IMR-90 (cell line): ENCODE data around the gene SUPT20HL2. TPM values are rescaled to one million over a fixed set of nuclear protein-coding genes. Genes with fewer than 3 reads are reported as not detected.

Experiments
- ATAC-seq: fragments of 200-7000 bp; cut with Tn5 transposase; 2 replicates; pipeline ENCODE4 v1.9.1; 2020; ENCODE audit warnings: low read depth, mild to moderate bottlenecking, moderate library complexity
- BruUV-seq: library from RNA; stranded (reverse); fragments of 400-500 nt; replicated peaks from 2 replicates; lab custom pipeline; 2021; lab: Mats Ljungman, UMichigan
- CTCF ChIA-PET: fragments of 300-600 bp; formaldehyde crosslinking; extraction: SDS; loops from one replicate; lab custom pipeline; 2021; ENCODE audit warnings: antibody characterized with exemption; lab: Yijun Ruan, JAX
- POLR2A ChIA-PET: fragments of 300-600 bp; sonication (Branson Sonifier 250); formaldehyde crosslinking; loops from one replicate; lab custom pipeline; 2022; ENCODE audit warnings: antibody characterized with exemption; ENCODE audit not compliant: unreplicated experiment; lab: Charles Lee
- DNase-seq: peaks from one replicate; pipeline ENCODE4 v3.0.0; 2013
- H2AFZ ChIP-seq: replicated peaks from 2 replicates; pipeline ENCODE3; 2013; ENCODE audit warnings: low read length, mild to moderate bottlenecking; ENCODE audit not compliant: poor library complexity
- H2AK5ac ChIP-seq: 2 replicates; pipeline ENCODE4 v1.6.1; 2013; ENCODE audit warnings: low read depth, low read length, inconsistent platforms
- H2AK9ac ChIP-seq: replicated peaks from 2 replicates; pipeline ENCODE3; 2013; ENCODE audit warnings: mild to moderate bottlenecking, low read depth, low read length, moderate library complexity; ENCODE audit not compliant: poor library complexity
- H2BK120ac ChIP-seq: 2 replicates; pipeline ENCODE4 v1.6.1; 2013; ENCODE audit warnings: low read depth, low read length, inconsistent platforms
- H2BK15ac ChIP-seq: 3 replicates; pipeline ENCODE4 v1.6.1; 2013; ENCODE audit warnings: low read depth, low read length, inconsistent platforms
- H2BK20ac ChIP-seq: 2 replicates; pipeline ENCODE4 v1.6.1; 2013; ENCODE audit warnings: low read depth, mild to moderate bottlenecking, inconsistent platforms, low read length, moderate library complexity
- H2BK5ac ChIP-seq: 2 replicates; pipeline ENCODE4 v1.6.1; 2013; ENCODE audit warnings: mild to moderate bottlenecking, low read depth, low read length, inconsistent platforms; ENCODE audit not compliant: poor library complexity, severe bottlenecking
- H3K14ac ChIP-seq: replicated peaks from 2 replicates; pipeline ENCODE4 v1.6.1; 2013; ENCODE audit warnings: low read depth, low read length, inconsistent platforms
- H3K18ac ChIP-seq: 2 replicates; pipeline ENCODE4 v1.6.1; 2013; ENCODE audit warnings: low read depth, low read length, control low read depth
- H3K23ac ChIP-seq: 2 replicates; pipeline ENCODE4 v1.6.1; 2013; ENCODE audit warnings: low read depth, low read length, inconsistent platforms
- H3K27ac ChIP-seq: 2 replicates; pipeline ENCODE4 v1.5.1; 2013; ENCODE audit warnings: mild to moderate bottlenecking, control low read depth, low read length; ENCODE audit not compliant: insufficient read depth
- H3K27me3 ChIP-seq: 2 replicates; pipeline ENCODE4 v1.6.1; 2013; ENCODE audit warnings: low read length; ENCODE audit not compliant: control insufficient read depth, insufficient read depth
- H3K36me3 ChIP-seq: 2 replicates; pipeline ENCODE4 v1.6.1; 2013; ENCODE audit warnings: low read length, mixed read lengths; ENCODE audit not compliant: control insufficient read depth, insufficient read depth
- H3K4ac ChIP-seq: 2 replicates; pipeline ENCODE4 v1.6.1; 2013; ENCODE audit warnings: low read depth, low read length, inconsistent platforms
- H3K4me1 ChIP-seq: 2 replicates; pipeline ENCODE4 v1.6.1; 2013; ENCODE audit warnings: low read length, mixed read lengths; ENCODE audit not compliant: control insufficient read depth, insufficient read depth
- H3K4me2 ChIP-seq: 2 replicates; pipeline ENCODE4 v1.6.1; 2013; ENCODE audit warnings: low read depth, mild to moderate bottlenecking, control low read depth, low read length, moderate library complexity
- H3K4me3 ChIP-seq: 2 replicates; pipeline ENCODE4 v1.5.1; 2013; ENCODE audit warnings: low read depth, mild to moderate bottlenecking, control low read depth, low read length, moderate library complexity; ENCODE audit not compliant: insufficient read depth
- H3K56ac ChIP-seq: 2 replicates; pipeline ENCODE4 v1.6.1; 2013; ENCODE audit warnings: low read length, inconsistent platforms; ENCODE audit not compliant: insufficient read depth; ENCODE audit errors: extremely low read depth
- H3K79me1 ChIP-seq, 2 experiments: 2 replicates each; pipeline ENCODE4 v1.6.1; 2013; ENCODE audit warnings: low read length in 2 of 2, inconsistent platforms in 1 of 2, low read depth in 1 of 2
- H3K9ac ChIP-seq: 2 replicates; pipeline ENCODE4 v1.6.1; 2013; ENCODE audit warnings: low read depth, low read length, control low read depth
- H3K9me1 ChIP-seq: 2 replicates; pipeline ENCODE4 v1.6.1; 2013; ENCODE audit warnings: low read length, inconsistent platforms; ENCODE audit not compliant: insufficient read depth
- H3K9me3 ChIP-seq: 2 replicates; pipeline ENCODE4 v1.6.1; 2013; ENCODE audit warnings: low read length; ENCODE audit not compliant: control insufficient read depth, insufficient read depth
- H4K20me1 ChIP-seq: 2 replicates; pipeline ENCODE4 v1.6.1; 2013; ENCODE audit warnings: low read length, inconsistent platforms; ENCODE audit not compliant: insufficient read depth
- H4K5ac ChIP-seq: 2 replicates; pipeline ENCODE4 v1.6.1; 2013; ENCODE audit warnings: mild to moderate bottlenecking, low read depth, low read length, control low read depth
- H4K8ac ChIP-seq, 2 experiments: 2 replicates each; pipeline ENCODE4 v1.6.1; 2013; ENCODE audit warnings: low read depth in 2 of 2, low read length in 2 of 2, control low read depth in 1 of 2, inconsistent platforms in 1 of 2
- H4K91ac ChIP-seq: 2 replicates; pipeline ENCODE4 v1.6.1; 2013; ENCODE audit warnings: low read depth, low read length, inconsistent platforms; ENCODE audit not compliant: insufficient read depth
- FOS ChIP-seq: fragments of 150-350 bp; IDR thresholded peaks from 2 replicates; pipeline ENCODE4 v1.6.1; 2016; ENCODE audit warnings: low read depth, low read length
- MAFK ChIP-seq: IDR thresholded peaks from 2 replicates; pipeline ENCODE4 v1.6.1; 2012; ENCODE audit warnings: low read depth, low read length, improper control_type of control experiment
- NFE2L2 ChIP-seq: fragments of 150-350 bp; IDR thresholded peaks from 2 replicates; pipeline ENCODE4 v1.6.1; 2016; ENCODE audit warnings: low read depth, mild to moderate bottlenecking, low read length
- RAD21 ChIP-seq: IDR thresholded peaks from 2 replicates; pipeline ENCODE4 v1.6.1; 2012; ENCODE audit warnings: low read length, improper control_type of control experiment
- RFX5 ChIP-seq: IDR thresholded peaks from 2 replicates; pipeline ENCODE4 v1.8.0; 2012; ENCODE audit warnings: low read depth, mild to moderate bottlenecking, low read length, moderate library complexity
- WGBS, 2 experiments: methylation state at CpG; one replicate each; pipeline versions ENCODE4 v1.1.5 to v1.1.7; 2013; ENCODE audit warnings: missing lambda C conversion rate in 2 of 2; ENCODE audit not compliant: insufficient read length in 1 of 2; ENCODE audit errors: extremely low coverage in 2 of 2; 5-methylcytosine and 5-hydroxymethylcytosine counted together
- dilution Hi-C: fragments of 300-500 bp; cut with HindIII; formaldehyde crosslinking; loops from one replicate; pipeline ENCODE4 v1.14.3; 2018; ENCODE audit warnings: low sequenced_read_pairs; ENCODE audit not compliant: unreplicated experiment
- in situ Hi-C: fragments of 300-500 bp; cut with MboI; formaldehyde crosslinking; loops from 3 replicates; pipeline ENCODE4 v1.14.3; 2019; ENCODE audit warnings: low sequenced_read_pairs, inconsistent platforms, mixed read lengths
- intact Hi-C: fragments of 100-400 bp; cut with micrococcal nuclease; formaldehyde crosslinking; loops from 2 replicates; pipeline ENCODE4 v1.10.0; 2022
- polyA plus RNA-seq, 3 experiments: library from polyadenylated mRNA; depleted of rRNA; stranded (reverse); fragments of >200 nt; gene quantifications; 2 replicates each; pipeline ENCODE4 v1.2.3, GENCODE V29; 2012; ENCODE audit warnings: low replicate concordance in 1 of 3
- total RNA-seq: library from RNA; depleted of rRNA; stranded (reverse); fragments of >200 nt; gene quantifications from 2 replicates; pipeline ENCODE4 v1.2.3, GENCODE V29; 2012
- TF ChIP-seq, protein P1 (sequence below): fragments of 150-350 bp; IDR thresholded peaks from 2 replicates; pipeline ENCODE4 v1.6.1; 2016; ENCODE audit warnings: low read depth, mild to moderate bottlenecking, low read length, moderate library complexity, borderline replicate concordance

The SUPT20HL2 gene
- total and polyA plus RNA-seq, 2 of the 4 experiments (the other 2 are of a cell fraction): not detected

DNA sequence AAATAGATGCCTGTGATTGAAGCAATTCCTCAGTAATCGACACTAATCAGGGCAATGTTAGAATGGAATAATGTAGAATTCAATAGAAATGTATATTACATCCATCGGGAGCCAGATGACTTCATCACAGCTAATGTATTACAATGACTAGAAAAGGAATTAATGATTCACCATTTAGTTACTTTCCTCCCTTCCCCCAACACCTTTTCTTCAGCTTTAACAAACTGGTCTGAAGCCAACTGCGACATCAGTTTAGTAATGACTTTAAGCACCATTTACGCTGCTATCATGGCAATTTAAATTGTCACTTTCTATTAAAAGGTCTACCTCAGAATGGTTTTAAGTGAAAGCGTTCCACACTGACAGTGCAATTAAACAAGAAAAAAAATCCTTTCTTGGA lies 45.1 kb downstream of the SUPT20HL2 start:
- no peak overlapping the region for H4K8ac ChIP-seq
- H2AK5ac ChIP-seq: no peak overlapping the region
- no peaks in the 10 kb centered on the region for H4K20me1 ChIP-seq
- H3K27me3 ChIP-seq: no peaks in the 10 kb centered on the region
- H2AK9ac ChIP-seq: no peak overlapping the region
- H3K36me3 ChIP-seq: no peaks in the 10 kb centered on the region
- H2AFZ ChIP-seq: no peak overlapping the region
- no peaks in the 10 kb centered on the region for H3K9me1 ChIP-seq
- ChIA-PET CTCF (no interaction called here), POLR2A (no interaction called here)
- no peak for DNase-seq
- H3K4me3 ChIP-seq: no peak overlapping the region
- H3K4me1 ChIP-seq: no peaks in the 10 kb centered on the region
- dilution Hi-C loops (no loop called here), in situ Hi-C loops (loop anchor here (10.0 kb wide), 1 partner anchor 236 kb away; no protein-coding TSS in a partner anchor), intact Hi-C loops (no loop called here)
- no peak overlapping the region for H3K23ac ChIP-seq
- H3K79me1 ChIP-seq: no peaks in the 10 kb centered on the region
- no peak overlapping the region for H3K14ac ChIP-seq
- no peak overlapping the region for H2BK15ac ChIP-seq
- no CpG with 5 or more reads among the region's 5 CpGs for WGBS, 2 experiments
- no peak overlapping the region for H2BK20ac ChIP-seq
- no peak overlapping the region for H3K4me2 ChIP-seq
- no TSS peak for BruUV-seq
- TF ChIP-seq FOS (no peak), RFX5 (no peak), RAD21 (no peak), MAFK (no peak), NFE2L2 (no peak)
- TF ChIP-seq, protein P1, sequence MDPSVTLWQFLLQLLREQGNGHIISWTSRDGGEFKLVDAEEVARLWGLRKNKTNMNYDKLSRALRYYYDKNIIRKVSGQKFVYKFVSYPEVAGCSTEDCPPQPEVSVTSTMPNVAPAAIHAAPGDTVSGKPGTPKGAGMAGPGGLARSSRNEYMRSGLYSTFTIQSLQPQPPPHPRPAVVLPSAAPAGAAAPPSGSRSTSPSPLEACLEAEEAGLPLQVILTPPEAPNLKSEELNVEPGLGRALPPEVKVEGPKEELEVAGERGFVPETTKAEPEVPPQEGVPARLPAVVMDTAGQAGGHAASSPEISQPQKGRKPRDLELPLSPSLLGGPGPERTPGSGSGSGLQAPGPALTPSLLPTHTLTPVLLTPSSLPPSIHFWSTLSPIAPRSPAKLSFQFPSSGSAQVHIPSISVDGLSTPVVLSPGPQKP: no peak
- ATAC-seq: no peak
- H3K56ac ChIP-seq: no peak overlapping the region
- H2BK5ac ChIP-seq: no peak overlapping the region
- no peak overlapping the region for H3K18ac ChIP-seq
- H3K4ac ChIP-seq: no peak overlapping the region
- H4K91ac ChIP-seq: no peak overlapping the region
- H3K9ac ChIP-seq: no peak overlapping the region
- H4K5ac ChIP-seq: no peak overlapping the region
- H3K9me3 ChIP-seq: 0 out of 2 replicates have a peak, but pooled peaks cover 1% of the 10 kb centered on the region
- no peak overlapping the region for H3K27ac ChIP-seq
- H2BK120ac ChIP-seq: no peak overlapping the region
